OCI-LY7 (cell line): ENCODE results near the gene IGFN1. TPM values are rescaled to one million over a fixed set of nuclear protein-coding genes. Genes with fewer than 3 reads are reported as not detected.

Source experiments
- BruUV-seq: library from RNA; stranded (reverse); fragments of 400-500 nt; replicated peaks from 2 replicates; lab custom pipeline; 2021; lab: Mats Ljungman, UMichigan
- CTCF ChIA-PET: fragments of 300-600 bp; sonication (Branson Sonifier 250); formaldehyde crosslinking; loops from one replicate; lab custom pipeline; 2022; ENCODE audit warnings: antibody characterized with exemption; ENCODE audit not compliant: unreplicated experiment; lab: Charles Lee
- POLR2A ChIA-PET: fragments of 300-600 bp; sonication (Branson Sonifier 250); formaldehyde crosslinking; loops from one replicate; lab custom pipeline; 2022; ENCODE audit warnings: antibody characterized with exemption; lab: Charles Lee
- DNase-seq: peaks from one replicate; pipeline ENCODE4 v3.0.0-alpha.2; 2015; ENCODE audit warnings: low spot score
- H2AFZ ChIP-seq: fragments of 200-600 bp; sonication (generic), shearing (Covaris generic); 2 replicates; pipeline ENCODE4 v1.6.1; 2014; ENCODE audit warnings: mild to moderate bottlenecking, antibody characterized with exemption, low read length, moderate library complexity
- H3K27ac ChIP-seq: fragments of 200-600 bp; sonication (generic); 2 replicates; pipeline ENCODE4 v1.5.1; 2014; ENCODE audit warnings: mixed run types, low read depth, mild to moderate bottlenecking, moderate library complexity, low read length, inconsistent platforms; ENCODE audit not compliant: poor library complexity, severe bottlenecking
- H3K36me3 ChIP-seq: fragments of 200-600 bp; sonication (generic); 2 replicates; pipeline ENCODE4 v1.6.1; 2014; ENCODE audit warnings: mild to moderate bottlenecking, antibody characterized with exemption, low read length, moderate library complexity, mixed read lengths; ENCODE audit not compliant: insufficient read depth
- H3K4me1 ChIP-seq: fragments of 200-600 bp; sonication (generic); 2 replicates; pipeline ENCODE4 v1.5.1; 2014; ENCODE audit warnings: mild to moderate bottlenecking, low read length; ENCODE audit not compliant: insufficient read depth, poor library complexity, severe bottlenecking
- H3K4me2 ChIP-seq: fragments of 200-600 bp; sonication (generic); 2 replicates; pipeline ENCODE4 v1.6.1; 2014; ENCODE audit warnings: mild to moderate bottlenecking, low read length
- H3K4me3 ChIP-seq: fragments of 200-600 bp; sonication (generic); 2 replicates; pipeline ENCODE4 v1.5.1; 2014; ENCODE audit warnings: mild to moderate bottlenecking, low read depth, low read length; ENCODE audit not compliant: poor library complexity, severe bottlenecking
- H3K79me2 ChIP-seq: fragments of 200-600 bp; sonication (generic); 2 replicates; pipeline ENCODE4 v1.6.1; 2016; ENCODE audit warnings: low read depth, mild to moderate bottlenecking, low read length, moderate library complexity, mixed read lengths; ENCODE audit not compliant: insufficient read depth
- H3K9me2 ChIP-seq: fragments of 200-600 bp; sonication (generic); 2 replicates; pipeline ENCODE4 v1.6.1; 2016; ENCODE audit warnings: mild to moderate bottlenecking, low read length, mixed read lengths; ENCODE audit not compliant: insufficient read depth
- H3K9me3 ChIP-seq: fragments of 200-600 bp; sonication (generic); 2 replicates; pipeline ENCODE4 v1.6.1; 2014; ENCODE audit warnings: mild to moderate bottlenecking, mixed run types, low read length, mixed read lengths
- H4K20me1 ChIP-seq: fragments of 200-600 bp; sonication (generic); 2 replicates; pipeline ENCODE4 v1.6.1; 2014; ENCODE audit warnings: mild to moderate bottlenecking, antibody characterized with exemption, low read length, moderate library complexity, mixed read lengths; ENCODE audit not compliant: insufficient read depth
- CTCF ChIP-seq: fragments of 200-600 bp; sonication (generic); conservative IDR thresholded peaks from 2 replicates; pipeline ENCODE4 v1.5.1; 2014; ENCODE audit warnings: mild to moderate bottlenecking, antibody characterized with exemption, low read length, moderate library complexity, mixed read lengths
- EZH2phosphoT487 ChIP-seq: fragments of 200-600 bp; sonication (generic); IDR thresholded peaks from 2 replicates; pipeline ENCODE4 v1.6.1; 2018; ENCODE audit warnings: low read depth, borderline replicate concordance, mild to moderate bottlenecking, mixed run types, antibody characterized with exemption, low read length, moderate library complexity, mixed read lengths
- intact Hi-C: fragments of 100-400 bp; cut with micrococcal nuclease; formaldehyde crosslinking; loops from one replicate; pipeline ENCODE4 v1.10.0; 2022; ENCODE audit not compliant: unreplicated experiment
- total RNA-seq, 2 experiments: library from RNA; depleted of rRNA in 1 of 2; stranded (reverse); fragments of >200 nt in 1 of 2; shearing (Covaris generic) in 1 of 2; gene quantifications; 2 replicates each; pipeline ENCODE4 v1.2.3, GENCODE V29; 2014 to 2022

The IGFN1 gene
- total RNA-seq, 2 experiments from 2014 or later: not detected

- H3K9me2 ChIP-seq: no peaks in the 10 kb centered on the region
- DNase-seq: no peak
- no peaks in the 10 kb centered on the region for H3K4me1 ChIP-seq
- H3K9me3 ChIP-seq: no peaks in the 10 kb centered on the region
- ChIA-PET POLR2A (no interaction called here), CTCF (no interaction called here)
- no peaks in the 10 kb centered on the region for H3K79me2 ChIP-seq
- H3K27ac ChIP-seq: no peak overlapping the region
- BruUV-seq: no TSS peak
- no peak overlapping the region for H3K4me2 ChIP-seq
- TF ChIP-seq EZH2phosphoT487: no peak
- no peak for TF ChIP-seq CTCF
- no peak overlapping the region for H3K4me3 ChIP-seq
- intact Hi-C loops: no loop called here
- H2AFZ ChIP-seq: no peak overlapping the region
- no peaks in the 10 kb centered on the region for H3K36me3 ChIP-seq
- H4K20me1 ChIP-seq: no peaks in the 10 kb centered on the region
Observed at GRCh38 chr1:201180141-201180540, 10.5 kb upstream of the IGFN1 start.

- H3K36me3 ChIP-seq: no peaks in the 10 kb centered on the region
- intact Hi-C loops: no loop called here
- ChIA-PET CTCF (no interaction called here), POLR2A (no interaction called here)
- H3K9me2 ChIP-seq: no peaks in the 10 kb centered on the region
- no TSS peak for BruUV-seq
- no peak overlapping the region for H3K4me3 ChIP-seq
- no peak overlapping the region for H3K27ac ChIP-seq
- no peak overlapping the region for H3K4me2 ChIP-seq
- H3K79me2 ChIP-seq: no peaks in the 10 kb centered on the region
- no peak for TF ChIP-seq CTCF
- TF ChIP-seq EZH2phosphoT487: no peak
- no peaks in the 10 kb centered on the region for H4K20me1 ChIP-seq
- H3K4me1 ChIP-seq: no peaks in the 10 kb centered on the region
- H3K9me3 ChIP-seq: no peaks in the 10 kb centered on the region
- DNase-seq: no peak
- H2AFZ ChIP-seq: no peak overlapping the region
Observed at GRCh38 chr1:201180901-201181300, 9.7 kb upstream of the IGFN1 start.

- POLR2A ChIA-PET: no interaction called here
- H3K9me2 ChIP-seq: no peaks in the 10 kb centered on the region
- CTCF ChIA-PET: no interaction called here
Observed at GRCh38 chr1:201181323-201181722, 9.3 kb upstream of the IGFN1 start.

More at GRCh38 chr1:201181323-201181722, 9.3 kb upstream of the IGFN1 start:
- no peak for TF ChIP-seq CTCF
- TF ChIP-seq EZH2phosphoT487: no peak
- Histone ChIP-seq H3K4me3 (no peak overlapping the region), H4K20me1 (no peaks in the 10 kb centered on the region), H2AFZ (no peak overlapping the region), H3K79me2 (no peaks in the 10 kb centered on the region), H3K36me3 (no peaks in the 10 kb centered on the region), H3K9me3 (no peaks in the 10 kb centered on the region), H3K4me2 (no peak overlapping the region), H3K27ac (no peak overlapping the region), H3K4me1 (no peaks in the 10 kb centered on the region)
- intact Hi-C loops: no loop called here
- no peak for DNase-seq
- BruUV-seq: no TSS peak
